Panc1 (cell line): ENCODE data around the gene GCN1.

ENCODE experiments used
- CTCF ChIP-seq: fragments of 450-650 bp; IDR thresholded peaks from 2 replicates; pipeline ENCODE4 v1.5.1; 2017; ENCODE audit warnings: mild to moderate bottlenecking
- TF ChIP-seq, protein P1 (sequence below), 2 experiments: IDR thresholded peaks; 2 replicates each; pipeline ENCODE4 v1.6.1; 2011 to 2012; ENCODE audit warnings: low read depth in 2 of 2, control low read depth in 1 of 2, low read length in 1 of 2, mild to moderate bottlenecking in 1 of 2, moderate library complexity in 1 of 2; ENCODE audit not compliant: insufficient read depth in 1 of 2

DNA sequence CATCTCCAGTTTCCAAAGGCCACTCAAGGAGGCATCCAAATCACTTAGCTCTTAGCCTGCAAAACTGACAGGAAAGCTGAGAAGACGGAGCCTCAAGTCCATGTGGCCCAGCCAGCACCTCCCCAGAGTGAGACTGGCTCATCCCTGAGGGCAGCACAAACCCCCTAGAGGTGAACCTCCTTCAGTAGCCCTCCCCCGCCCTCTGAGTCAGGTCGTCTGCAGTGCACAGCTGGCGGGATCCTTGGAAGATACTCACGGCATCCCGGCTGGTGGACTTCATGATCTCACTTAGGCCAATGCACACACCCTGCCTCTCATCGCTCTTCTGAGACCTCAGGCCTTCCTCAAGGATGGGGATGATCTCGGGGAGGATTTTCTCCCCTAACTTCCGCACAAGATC is 53.9 kb downstream of the GCN1 start:
- no peak for TF ChIP-seq CTCF
- TF ChIP-seq, protein P1, sequence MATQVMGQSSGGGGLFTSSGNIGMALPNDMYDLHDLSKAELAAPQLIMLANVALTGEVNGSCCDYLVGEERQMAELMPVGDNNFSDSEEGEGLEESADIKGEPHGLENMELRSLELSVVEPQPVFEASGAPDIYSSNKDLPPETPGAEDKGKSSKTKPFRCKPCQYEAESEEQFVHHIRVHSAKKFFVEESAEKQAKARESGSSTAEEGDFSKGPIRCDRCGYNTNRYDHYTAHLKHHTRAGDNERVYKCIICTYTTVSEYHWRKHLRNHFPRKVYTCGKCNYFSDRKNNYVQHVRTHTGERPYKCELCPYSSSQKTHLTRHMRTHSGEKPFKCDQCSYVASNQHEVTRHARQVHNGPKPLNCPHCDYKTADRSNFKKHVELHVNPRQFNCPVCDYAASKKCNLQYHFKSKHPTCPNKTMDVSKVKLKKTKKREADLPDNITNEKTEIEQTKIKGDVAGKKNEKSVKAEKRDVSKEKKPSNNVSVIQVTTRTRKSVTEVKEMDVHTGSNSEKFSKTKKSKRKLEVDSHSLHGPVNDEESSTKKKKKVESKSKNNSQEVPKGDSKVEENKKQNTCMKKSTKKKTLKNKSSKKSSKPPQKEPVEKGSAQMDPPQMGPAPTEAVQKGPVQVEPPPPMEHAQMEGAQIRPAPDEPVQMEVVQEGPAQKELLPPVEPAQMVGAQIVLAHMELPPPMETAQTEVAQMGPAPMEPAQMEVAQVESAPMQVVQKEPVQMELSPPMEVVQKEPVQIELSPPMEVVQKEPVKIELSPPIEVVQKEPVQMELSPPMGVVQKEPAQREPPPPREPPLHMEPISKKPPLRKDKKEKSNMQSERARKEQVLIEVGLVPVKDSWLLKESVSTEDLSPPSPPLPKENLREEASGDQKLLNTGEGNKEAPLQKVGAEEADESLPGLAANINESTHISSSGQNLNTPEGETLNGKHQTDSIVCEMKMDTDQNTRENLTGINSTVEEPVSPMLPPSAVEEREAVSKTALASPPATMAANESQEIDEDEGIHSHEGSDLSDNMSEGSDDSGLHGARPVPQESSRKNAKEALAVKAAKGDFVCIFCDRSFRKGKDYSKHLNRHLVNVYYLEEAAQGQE (IDR thresholded peaks at IDR 0.05; ENCODE audit: insufficient read depth in 1 of 2, low read depth in 2 of 2, low read length in 1 of 2) = no peak
